GM21529 (cell line): ENCODE measurements around the gene NECTIN4.
"Not testable (repeated sequence)": the region's sequence is repeated elsewhere in the genome, so short reads cannot be mapped to it uniquely, and the experiment has no call there.

Source experiments
- ATAC-seq: cut with Tn5 transposase; IDR thresholded peaks from one replicate; pipeline ENCODE4 v1.9.1; 2021; ENCODE audit not compliant: unreplicated experiment

NECTIN4 gene

GRCh38 chr1:161031874-161032273 lies 57.5 kb downstream of the NECTIN4 start:
- ATAC-seq, result no peak

GRCh38 chr1:161029466-161029865 lies 59.9 kb downstream of the NECTIN4 start:
- ATAC-seq, result not testable (repeated sequence)

- not testable (repeated sequence) for ATAC-seq
These were observed 62.4 kb downstream of the NECTIN4 start for GRCh38 chr1:161026954-161027353.

GRCh38 chr1:161022432-161022831 lies 66.9 kb downstream of the NECTIN4 start:
- not testable (repeated sequence) for ATAC-seq

GRCh38 chr1:161021970-161022353 lies 67.4 kb downstream of the NECTIN4 start:
- no peak for ATAC-seq

GRCh38 chr1:161021165-161021969 lies 68.0 kb downstream of the NECTIN4 start:
- peak; percentile 90 for ATAC-seq
